Measurements from ENCODE around the gene PGD. TPM values are rescaled to one million over a fixed set of nuclear protein-coding genes. Genes with fewer than 3 reads are reported as not detected.

Gene PGD
- total RNA-seq, 1 donor from 2014 or later, result 294 TPM

GRCh38 chr1:10379676-10380075 lies 19.2 kb upstream of the PGD start:
- TF ChIP-seq CTCF (conservative IDR thresholded peaks at IDR 0.05), result no peak
- DNase-seq (ENCODE audit: extremely low spot score, unreplicated experiment), result no peak
- Mint-ChIP-seq H3K27ac (peak overlapping the region; percentile 100), H3K36me3 (peaks cover 21% of the 10 kb centered on the region), H3K27me3 (no peaks in the 10 kb centered on the region), H3K4me3 (no peak overlapping the region), H3K4me1 (ENCODE audit: unreplicated experiment) (peaks cover 14% of the 10 kb centered on the region), H3K9me3 (no peaks in the 10 kb centered on the region)

- Mint-ChIP-seq H3K9me3 (no peaks in the 10 kb centered on the region), H3K27ac (peak overlapping the region; percentile 100), H3K36me3 (peaks cover 25% of the 10 kb centered on the region), H3K27me3 (no peaks in the 10 kb centered on the region), H3K4me1 (ENCODE audit: unreplicated experiment) (peaks cover 21% of the 10 kb centered on the region), H3K4me3 (no peak overlapping the region)
- DNase-seq (ENCODE audit: extremely low spot score, unreplicated experiment), result no peak
- TF ChIP-seq CTCF (conservative IDR thresholded peaks at IDR 0.05), result no peak
Observed at GRCh38 chr1:10380594-10381275, 18.1 kb upstream of the PGD start.

- TF ChIP-seq CTCF (conservative IDR thresholded peaks at IDR 0.05), result no peak
- Mint-ChIP-seq H3K4me1 (ENCODE audit: unreplicated experiment) (peaks cover 34% of the 10 kb centered on the region), H3K27me3 (no peaks in the 10 kb centered on the region), H3K4me3 (no peak overlapping the region), H3K9me3 (no peaks in the 10 kb centered on the region), H3K27ac (peak overlapping the region; percentile 23), H3K36me3 (peaks cover 18% of the 10 kb centered on the region)
- DNase-seq (ENCODE audit: extremely low spot score, unreplicated experiment), result no peak
Observed at GRCh38 chr1:10383630-10384029, 15.2 kb upstream of the PGD start.

GRCh38 chr1:10384219-10384618 lies 14.6 kb upstream of the PGD start:
- Mint-ChIP-seq H3K27ac (peak overlapping the region; percentile 39), H3K27me3 (no peaks in the 10 kb centered on the region), H3K9me3 (no peaks in the 10 kb centered on the region), H3K4me3 (no peak overlapping the region), H3K4me1 (ENCODE audit: unreplicated experiment) (peaks cover 34% of the 10 kb centered on the region), H3K36me3 (peaks cover 13% of the 10 kb centered on the region)
- no peak for DNase-seq (ENCODE audit: extremely low spot score, unreplicated experiment)
- TF ChIP-seq CTCF (conservative IDR thresholded peaks at IDR 0.05), result no peak

GRCh38 chr1:10386761-10387676 lies 11.8 kb upstream of the PGD start:
- H3K4me3 Mint-ChIP-seq, result peak overlapping the region; percentile 74
- H3K4me1 Mint-ChIP-seq (ENCODE audit: unreplicated experiment), result peaks cover 28% of the 10 kb centered on the region

More at GRCh38 chr1:10386761-10387676, 11.8 kb upstream of the PGD start:
- H3K27ac Mint-ChIP-seq, result peak overlapping the region; percentile 99
- peaks cover 12% of the 10 kb centered on the region for H3K36me3 Mint-ChIP-seq
- no peaks in the 10 kb centered on the region for H3K9me3 Mint-ChIP-seq
- DNase-seq (ENCODE audit: extremely low spot score, unreplicated experiment), result no peak
- no peak for TF ChIP-seq CTCF (conservative IDR thresholded peaks at IDR 0.05)
- H3K27me3 Mint-ChIP-seq, result no peaks in the 10 kb centered on the region
